ENCODE measurements around the gene ATP8A2.
"Not testable (repeated sequence)": the region's sequence is repeated elsewhere in the genome, so short reads cannot be mapped to it uniquely, and the experiment has no call there.

The ATP8A2 gene

DNA sequence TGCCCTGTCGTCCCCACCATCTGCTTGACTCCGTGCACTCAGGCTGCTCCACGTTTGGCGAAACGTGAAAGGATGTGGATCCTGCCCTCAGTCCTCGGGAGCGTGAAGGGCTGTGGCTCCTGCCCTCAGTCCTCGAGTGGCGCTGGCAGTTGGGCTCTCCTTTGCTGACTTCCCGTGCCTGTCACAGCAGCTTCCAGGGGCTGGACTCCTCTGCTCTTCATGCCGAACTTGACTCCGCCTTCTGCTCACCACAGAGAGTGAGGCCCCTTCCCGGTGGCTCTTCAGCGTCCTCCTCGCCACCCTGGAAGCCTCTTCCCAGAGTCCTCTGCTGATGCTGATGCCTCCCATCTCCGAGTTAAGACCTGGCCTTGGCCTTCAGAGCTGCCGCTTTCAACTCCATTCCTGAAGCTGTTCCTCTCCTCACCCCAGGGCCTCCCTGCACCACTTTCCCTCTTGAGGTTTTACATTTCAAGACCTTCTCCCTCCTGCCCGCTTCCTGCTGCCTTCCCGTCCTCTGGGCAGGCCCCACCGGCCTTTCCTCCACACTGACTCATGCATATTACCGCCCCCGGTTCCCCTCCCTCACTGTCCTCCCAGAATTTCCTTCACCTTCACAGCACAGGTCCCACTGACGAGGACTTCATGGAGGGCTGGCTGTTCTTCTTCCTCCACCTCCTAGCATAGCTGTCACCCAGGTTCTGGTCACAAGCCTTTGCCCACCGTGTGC, 568.4 kb downstream of the ATP8A2 start:
- no peak for DNase-seq

GRCh38 chr13:25943081-25943480, 571.3 kb downstream of the ATP8A2 start:
- DNase-seq = no peak

- DNase-seq = no peak
Observed at GRCh38 chr13:25943658-25944057, 571.9 kb downstream of the ATP8A2 start.

- DNase-seq = no peak
Observed at GRCh38 chr13:25945596-25945995, 573.8 kb downstream of the ATP8A2 start.

- no peak for DNase-seq
Observed at GRCh38 chr13:25946321-25946720, 574.5 kb downstream of the ATP8A2 start.

- DNase-seq = no peak
Observed at GRCh38 chr13:25948910-25949309, 577.1 kb downstream of the ATP8A2 start.

DNA sequence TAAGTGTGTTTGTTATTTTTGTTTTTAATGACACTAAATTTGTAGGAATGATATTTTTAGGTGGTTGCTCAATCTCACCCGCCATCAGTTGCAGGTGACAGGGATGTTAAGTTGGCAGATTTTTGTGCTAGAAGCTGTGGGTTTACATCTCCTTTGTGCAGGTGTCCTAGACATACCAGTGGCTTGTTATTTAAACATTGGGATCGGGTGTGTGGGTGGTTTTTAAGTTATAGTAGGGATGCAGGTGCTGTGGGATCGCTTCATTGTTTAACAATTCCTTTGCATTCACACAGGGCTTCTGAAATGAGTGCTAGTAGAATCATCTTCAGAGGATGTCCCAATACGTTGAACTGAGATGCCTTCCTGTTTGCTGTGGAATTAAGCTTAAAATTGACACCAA, 580.1 kb downstream of the ATP8A2 start:
- DNase-seq = no peak

DNA sequence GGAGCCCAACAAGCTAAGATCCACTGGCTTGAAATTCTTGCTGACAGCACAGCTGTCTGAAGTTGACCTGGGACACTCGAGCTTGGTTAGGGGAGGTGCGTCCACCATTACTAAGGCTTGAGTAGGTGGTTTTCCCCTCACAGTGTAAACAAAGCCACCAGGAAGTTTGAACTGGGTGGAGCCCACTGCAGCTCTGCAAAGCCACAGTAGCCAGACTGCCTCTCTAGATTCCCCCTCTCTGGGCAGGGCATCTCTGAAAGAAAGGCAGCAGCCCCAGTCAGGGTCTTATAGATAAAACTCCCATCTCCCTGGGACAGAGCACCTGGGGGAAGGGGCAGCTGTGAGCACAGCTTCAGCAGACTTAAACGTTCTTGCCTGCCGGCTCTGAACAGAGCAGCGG, 582.3 kb downstream of the ATP8A2 start:
- DNase-seq = not testable (repeated sequence)

GRCh38 chr13:25954943-25955342, 583.2 kb downstream of the ATP8A2 start:
- not testable (repeated sequence) for DNase-seq

DNA sequence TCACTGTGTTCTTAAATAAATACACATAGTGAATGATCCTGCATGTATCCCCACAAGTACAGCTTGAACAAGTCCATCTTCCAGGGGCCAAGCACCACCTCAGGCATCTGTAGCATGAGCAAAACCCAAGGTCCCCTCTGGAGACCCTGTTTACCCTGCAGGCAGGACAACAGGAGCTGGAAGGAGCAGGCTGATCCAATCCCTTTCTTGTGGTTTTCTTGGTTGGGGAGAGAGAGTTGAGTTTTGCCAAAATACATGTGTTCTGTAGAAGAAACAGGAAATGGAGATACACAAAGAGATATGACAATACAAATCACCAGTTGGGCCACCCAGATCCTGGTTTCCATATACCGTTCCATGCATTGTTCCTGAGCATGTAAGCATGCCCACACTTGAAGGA, 587.2 kb downstream of the ATP8A2 start:
- no peak for DNase-seq

DNA sequence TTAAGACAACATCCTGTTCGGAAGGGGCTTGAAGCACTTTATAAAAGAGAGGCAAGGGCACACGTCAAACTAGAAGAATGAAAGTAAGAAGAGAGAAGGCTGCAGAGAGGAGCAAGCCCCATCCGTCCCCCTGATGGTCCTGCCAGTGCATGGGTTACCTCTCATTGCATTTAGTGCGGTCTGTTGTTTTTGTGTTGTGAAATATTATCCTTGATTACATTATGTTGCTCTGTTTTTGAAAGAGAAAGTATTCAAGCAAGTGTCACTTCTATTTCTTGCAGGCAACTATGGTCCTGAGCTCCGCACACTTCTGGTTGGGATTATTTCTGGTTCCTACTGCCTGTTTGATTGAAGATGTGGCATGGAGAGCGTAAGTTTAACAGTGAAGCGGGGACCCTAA, 589.5 kb downstream of the ATP8A2 start:
- no peak for DNase-seq

- DNase-seq = no peak
Observed at GRCh38 chr13:25963674-25964073, 591.9 kb downstream of the ATP8A2 start.

- no peak for DNase-seq
Observed at GRCh38 chr13:25965596-25965995, 593.8 kb downstream of the ATP8A2 start.

DNA sequence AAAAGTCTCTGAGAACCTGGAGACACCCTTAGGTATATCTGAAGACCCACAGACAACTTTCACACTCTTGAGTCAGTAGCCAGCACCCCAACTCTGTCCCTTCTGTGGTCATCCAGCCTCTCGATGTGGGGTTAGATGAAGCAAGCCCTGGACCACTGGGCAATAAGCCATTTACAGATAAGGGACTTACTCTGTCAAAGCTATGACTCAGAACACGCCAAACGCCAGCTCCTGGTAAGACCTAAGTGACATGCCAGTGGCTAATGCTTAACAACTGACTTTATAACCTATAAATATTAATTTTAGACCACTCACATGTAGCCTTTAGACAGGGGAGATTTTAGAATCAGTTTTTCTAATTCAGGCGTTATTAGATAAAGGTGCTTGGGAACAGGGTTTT, 594.3 kb downstream of the ATP8A2 start:
- no peak for DNase-seq

DNA sequence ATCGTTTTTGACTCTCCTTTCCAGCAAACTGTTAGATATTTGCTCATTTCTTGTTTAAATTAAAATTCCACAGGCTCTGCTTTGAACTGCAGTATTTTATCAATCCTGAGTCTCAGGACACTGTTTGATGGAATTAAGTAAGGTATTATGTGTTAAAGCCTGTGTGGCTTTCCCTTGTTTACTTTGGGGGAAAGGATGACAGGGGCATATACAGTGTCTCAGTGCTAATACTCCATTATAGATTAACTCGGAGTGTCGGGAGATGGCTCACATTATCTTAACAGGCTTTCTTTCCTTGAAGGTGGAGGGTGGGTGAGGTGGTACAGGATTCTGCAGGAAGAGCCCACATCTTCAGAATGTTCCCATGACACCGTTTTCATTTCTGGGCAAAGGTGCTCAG, 595.4 kb downstream of the ATP8A2 start:
- no peak for DNase-seq

DNA sequence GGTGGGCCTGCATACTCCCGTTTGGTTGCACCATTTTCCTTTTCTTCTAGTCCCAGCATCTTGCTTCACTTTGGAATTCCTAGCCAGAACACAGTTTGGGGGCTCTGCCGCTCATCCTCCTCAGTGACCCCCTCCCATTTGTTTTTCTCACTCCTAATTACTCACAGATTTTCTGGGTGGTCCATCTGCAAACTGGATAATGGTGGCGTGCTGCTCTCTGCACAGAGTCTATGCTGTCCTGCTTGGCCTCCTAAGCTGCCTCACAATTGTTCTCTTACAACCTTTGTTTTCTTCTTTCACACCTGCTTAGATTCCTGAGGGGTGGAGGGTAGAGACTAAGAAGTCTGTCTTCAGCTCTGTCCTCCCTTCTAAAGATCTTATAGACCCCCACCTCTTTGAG, 599.3 kb downstream of the ATP8A2 start:
- no peak for DNase-seq

- DNase-seq = no peak
Observed at GRCh38 chr13:25971459-25972145, 599.8 kb downstream of the ATP8A2 start.

DNA sequence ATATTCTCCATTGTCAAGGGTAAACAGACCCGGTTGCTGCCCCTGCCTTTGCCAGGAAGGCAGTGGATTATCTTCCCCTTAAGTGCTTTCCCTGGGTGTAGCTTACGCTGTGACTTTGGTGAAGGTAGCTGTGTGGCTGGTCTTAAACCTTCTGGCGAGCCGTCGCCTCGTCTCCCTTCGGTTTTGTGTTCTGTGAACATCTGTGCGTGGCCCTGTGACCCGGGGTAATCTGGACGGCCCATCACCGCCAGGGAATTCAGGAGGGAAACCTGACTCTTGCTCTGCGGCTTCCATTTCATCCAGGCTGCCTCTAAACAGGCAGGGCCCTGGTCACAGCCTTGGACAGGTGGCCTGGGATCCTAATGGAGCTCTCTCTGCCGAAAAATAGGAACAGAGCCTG, 601.3 kb downstream of the ATP8A2 start:
- DNase-seq = no peak

DNA sequence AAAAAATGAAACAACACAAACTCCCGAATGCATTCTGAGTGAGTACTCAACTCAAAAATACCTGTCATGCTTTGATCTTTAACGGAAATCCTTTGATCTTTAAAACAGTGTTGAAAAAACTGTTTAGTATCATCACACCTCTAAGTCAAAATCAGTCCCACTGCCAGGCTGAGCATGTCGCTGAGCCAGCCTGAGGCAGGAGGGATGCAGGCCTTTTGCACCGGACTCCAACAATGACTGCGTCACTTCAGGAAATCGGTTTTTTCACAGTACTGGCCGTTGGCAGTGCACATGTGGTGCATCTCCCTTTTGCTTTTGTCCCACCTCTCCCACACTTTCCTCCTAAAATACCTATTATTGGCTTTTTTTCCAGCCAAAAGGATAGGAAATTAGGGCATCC, 601.8 kb downstream of the ATP8A2 start:
- DNase-seq = no peak

DNA sequence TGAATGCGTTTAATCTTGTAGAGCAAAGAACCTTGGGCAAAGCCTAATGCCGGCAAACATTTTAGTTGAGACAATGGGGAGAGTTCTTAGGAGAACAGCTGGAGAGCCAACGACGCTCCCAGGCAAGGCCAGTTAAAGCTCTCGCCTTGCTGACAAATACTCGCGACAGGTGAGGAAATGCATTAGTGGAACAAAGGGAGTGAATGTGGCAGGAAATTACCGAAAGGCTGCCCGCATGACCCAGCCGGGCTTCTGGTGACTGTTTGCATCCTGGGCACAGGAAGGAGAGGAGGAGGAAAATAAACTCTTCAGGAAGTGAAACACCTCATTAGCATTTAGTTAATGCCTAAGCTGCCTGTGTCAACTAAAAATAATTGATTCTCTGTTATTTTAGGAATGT, 605.4 kb downstream of the ATP8A2 start:
- no peak for DNase-seq

GRCh38 chr13:25977671-25978070, 605.9 kb downstream of the ATP8A2 start:
- no peak for DNase-seq

- DNase-seq = no peak
Observed at GRCh38 chr13:25978961-25979360, 607.2 kb downstream of the ATP8A2 start.

- no peak for DNase-seq
Observed at GRCh38 chr13:25979371-25979770, 607.6 kb downstream of the ATP8A2 start.

DNA sequence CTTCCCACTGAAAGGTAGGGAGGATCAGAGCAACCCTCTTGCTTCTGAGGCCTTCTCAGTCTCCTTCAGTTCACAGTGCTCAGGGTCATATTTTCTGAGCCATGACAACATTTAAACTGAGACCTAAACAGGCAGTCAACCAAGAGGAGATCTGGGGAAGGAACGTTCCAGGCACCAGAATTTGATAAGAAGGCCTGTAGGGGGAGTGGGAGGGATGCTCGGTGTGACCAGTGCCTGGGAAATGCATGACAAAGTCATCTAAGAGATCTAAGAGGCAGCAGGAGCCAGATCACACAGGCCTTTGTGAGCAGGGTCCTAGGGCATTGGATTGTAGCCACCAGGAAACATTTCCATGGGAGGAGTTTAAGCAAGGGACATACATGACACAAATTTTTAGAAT, 608.5 kb downstream of the ATP8A2 start:
- no peak for DNase-seq

- DNase-seq = no peak
Observed at GRCh38 chr13:25981060-25981459, 609.3 kb downstream of the ATP8A2 start.
